Stomach (tissue), 9 donors: Measurements from ENCODE around the gene DPPA5. TPM values are rescaled to one million over a fixed set of nuclear protein-coding genes. Genes with fewer than 3 reads are reported as not detected.

Experiments used
- DNase-seq, 2 donors: peaks; one replicate each; pipeline versions ENCODE4 v3.0.0 to v3.0.0-alpha.2; 2013 to 2019
- H3K27ac ChIP-seq, 5 donors: fragments of 200-600 bp in 4 of 5; sonication (generic) in 4 of 5; one replicate each; pipeline ENCODE4 v1.5.1; 2013 to 2019; ENCODE audit warnings: mild to moderate bottlenecking in 1 of 5, moderate library complexity in 1 of 5
- H3K27me3 ChIP-seq, 3 donors: fragments of 200-600 bp; sonication (generic); one replicate each; pipeline ENCODE4 v1.5.1; 2017 to 2019; ENCODE audit warnings: mixed run types in 1 of 3
- H3K36me3 ChIP-seq, 4 donors: fragments of 200-600 bp; sonication (generic); 1 replicate in 3 of 4; 2 replicates in 1 of 4; pipeline ENCODE4 v1.5.1; 2016 to 2019
- H3K4me1 ChIP-seq, 4 donors: fragments of 200-600 bp; sonication (generic); one replicate each; pipeline ENCODE4 v1.5.1; 2016 to 2019
- H3K4me3 ChIP-seq, 4 donors: fragments of 200-600 bp; sonication (generic) in 3 of 4; one replicate each; pipeline ENCODE4 v1.5.1; 2016 to 2019; ENCODE audit warnings: mild to moderate bottlenecking in 1 of 4
- H3K9me3 ChIP-seq, 4 donors: fragments of 200-600 bp; sonication (generic); one replicate each; pipeline ENCODE4 v1.5.1; 2016 to 2019
- EP300 ChIP-seq: sonication (generic); formaldehyde crosslinking; IDR thresholded peaks from one replicate; pipeline ENCODE4 v1.6.1; 2017; ENCODE audit warnings: antibody characterized with exemption
- POLR2A ChIP-seq, 4 donors: fragments of 450-650 bp; IDR thresholded peaks; one replicate each; pipeline ENCODE4 v1.6.1; 2016; ENCODE audit warnings: antibody characterized with exemption in 4 of 4, control low read depth in 2 of 4, mild to moderate bottlenecking in 1 of 4, moderate library complexity in 1 of 4
- POLR2AphosphoS5 ChIP-seq, 3 donors: sonication (generic); formaldehyde crosslinking; IDR thresholded peaks; one replicate each; pipeline ENCODE4 v1.6.1; 2016; ENCODE audit warnings: antibody characterized with exemption in 3 of 3
- WGBS, 5 donors: extraction: QIAGEN DNeasy Blood & Tissue Kit in 3 of 5; methylation state at CpG; one replicate each; pipeline versions ENCODE4 v1.1.5 to v1.1.7; 2013 to 2018; 5-methylcytosine and 5-hydroxymethylcytosine counted together
- intact Hi-C: fragments of 100-400 bp; cut with DNase I; formaldehyde crosslinking; loops from one replicate; pipeline ENCODE4 v1.15.1; 2023; ENCODE audit warnings: low total_unique reads
- polyA plus RNA-seq, 3 donors: library from polyadenylated mRNA; stranded (reverse); fragments of 200-250 nt; gene quantifications; one replicate each; pipeline ENCODE4 v1.2.3, GENCODE V29; 2013
- total RNA-seq, 5 donors: library from RNA; depleted of rRNA; stranded (reverse); fragments of >200 nt; gene quantifications; one replicate each; pipeline versions ENCODE4 v1.1.0 to v1.2.3, GENCODE V29; 2014 to 2016
- TF ChIP-seq, protein P1 (sequence below), 7 experiments: fragments of 450-650 bp in 4 of 7; fragments of 200-600 bp in 3 of 7; sonication (generic) in 3 of 7; IDR thresholded peaks; one replicate each; pipeline ENCODE4 v1.5.1; 2016 to 2019; ENCODE audit warnings: antibody characterized with exemption in 7 of 7, control low read depth in 2 of 7, mild to moderate bottlenecking in 1 of 7
- donor health status: healthy with polysubstance abuse.
- donor health status: Bipolar disorder and iron deficiency.
- donor health status: healthy.

Gene DPPA5
- total and polyA plus RNA-seq, 8 donors = not detected

DNA sequence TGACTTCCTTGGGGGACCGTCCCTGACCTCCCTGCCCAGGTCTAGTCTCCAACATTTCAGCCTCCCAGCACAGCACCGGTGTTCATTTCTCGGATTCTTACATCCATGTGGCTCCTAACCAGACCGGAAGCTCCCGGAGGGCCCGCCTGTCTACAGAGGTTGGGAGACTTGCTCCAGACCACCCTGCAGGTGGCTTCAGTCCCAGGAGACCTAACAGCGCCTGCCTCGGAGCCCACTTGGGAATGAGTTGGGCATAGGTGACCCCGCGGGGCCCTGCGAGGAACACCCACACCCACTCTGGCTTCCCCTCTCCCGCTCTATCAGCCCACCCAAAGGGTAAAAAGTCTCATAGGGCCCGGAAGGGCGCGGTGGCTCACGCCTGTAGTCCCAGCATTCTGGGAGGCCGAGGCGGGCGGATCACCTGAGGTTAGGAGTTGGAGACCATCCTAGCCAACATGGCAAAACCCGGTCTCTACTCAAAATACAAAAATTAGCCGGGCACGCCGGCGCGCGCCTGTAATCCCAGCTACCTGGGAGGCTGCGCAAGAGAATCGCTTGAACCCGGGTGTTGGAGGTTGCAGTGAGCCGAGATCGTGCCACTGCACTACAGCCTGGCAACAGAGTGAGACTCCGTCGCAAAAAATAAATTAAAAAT lies 5.4 kb downstream of the DPPA5 start:
- H3K9me3 ChIP-seq = no peaks in the 10 kb centered on the region
- no peak for DNase-seq
- H3K27me3 ChIP-seq = peaks cover 0 to 43% (median 10%) of the 10 kb centered on the region in 3 donors
- H3K36me3 ChIP-seq = no peaks in the 10 kb centered on the region
- no peak overlapping the region for H3K4me3 ChIP-seq
- no peaks in the 10 kb centered on the region for H3K4me1 ChIP-seq
- TF ChIP-seq, protein P1, sequence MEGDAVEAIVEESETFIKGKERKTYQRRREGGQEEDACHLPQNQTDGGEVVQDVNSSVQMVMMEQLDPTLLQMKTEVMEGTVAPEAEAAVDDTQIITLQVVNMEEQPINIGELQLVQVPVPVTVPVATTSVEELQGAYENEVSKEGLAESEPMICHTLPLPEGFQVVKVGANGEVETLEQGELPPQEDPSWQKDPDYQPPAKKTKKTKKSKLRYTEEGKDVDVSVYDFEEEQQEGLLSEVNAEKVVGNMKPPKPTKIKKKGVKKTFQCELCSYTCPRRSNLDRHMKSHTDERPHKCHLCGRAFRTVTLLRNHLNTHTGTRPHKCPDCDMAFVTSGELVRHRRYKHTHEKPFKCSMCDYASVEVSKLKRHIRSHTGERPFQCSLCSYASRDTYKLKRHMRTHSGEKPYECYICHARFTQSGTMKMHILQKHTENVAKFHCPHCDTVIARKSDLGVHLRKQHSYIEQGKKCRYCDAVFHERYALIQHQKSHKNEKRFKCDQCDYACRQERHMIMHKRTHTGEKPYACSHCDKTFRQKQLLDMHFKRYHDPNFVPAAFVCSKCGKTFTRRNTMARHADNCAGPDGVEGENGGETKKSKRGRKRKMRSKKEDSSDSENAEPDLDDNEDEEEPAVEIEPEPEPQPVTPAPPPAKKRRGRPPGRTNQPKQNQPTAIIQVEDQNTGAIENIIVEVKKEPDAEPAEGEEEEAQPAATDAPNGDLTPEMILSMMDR (IDR thresholded peaks at IDR 0.05) = no peak
- TF ChIP-seq POLR2AphosphoS5 (IDR thresholded peaks at IDR 0.05) (no peak), EP300 (no peak), POLR2A (IDR thresholded peaks at IDR 0.05) (no peak)
- WGBS, 5 donors = 50 to 68% (median 57%) methylated on average over 30 to 33 of the region's 33 CpGs
- H3K27ac ChIP-seq = no peak overlapping the region
- intact Hi-C loops = no loop called here

GRCh38 chr6:73343164-73343563 lies 10.9 kb downstream of the DPPA5 start:
- Histone ChIP-seq H3K36me3 (no peaks in the 10 kb centered on the region), H3K27ac (no peak overlapping the region), H3K4me3 (no peak overlapping the region), H3K4me1 (no peaks in the 10 kb centered on the region), H3K27me3 (peaks cover 0 to 4% (median 2%) of the 10 kb centered on the region in 3 donors), H3K9me3 (no peaks in the 10 kb centered on the region)
- intact Hi-C loops = no loop called here
- no peak for DNase-seq
- TF ChIP-seq, protein P1 (IDR thresholded peaks at IDR 0.05) = no peak
- no peak for TF ChIP-seq POLR2A (IDR thresholded peaks at IDR 0.05)
- TF ChIP-seq EP300 = no peak
- TF ChIP-seq POLR2AphosphoS5 (IDR thresholded peaks at IDR 0.05) = no peak

DNA sequence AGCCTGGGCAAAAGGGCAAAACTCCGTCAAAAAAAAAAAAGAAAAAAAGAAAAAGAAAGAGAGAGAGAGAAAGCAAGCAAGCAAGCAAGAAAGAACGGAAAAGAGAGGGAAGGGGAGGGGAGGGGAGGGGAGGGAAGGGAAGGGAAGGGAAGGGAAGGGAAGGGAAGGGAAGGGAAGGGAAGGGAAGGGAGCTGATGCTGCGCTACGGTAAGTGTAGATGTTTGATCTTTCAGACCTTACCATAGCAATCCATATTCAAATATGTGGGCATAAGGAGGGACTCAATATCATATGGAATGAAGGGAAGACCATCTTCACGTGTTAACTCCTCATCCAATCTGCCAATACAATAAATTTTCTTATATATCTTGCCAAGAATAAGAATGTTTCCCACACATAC lies 11.9 kb downstream of the DPPA5 start:
- 80 to 85% (median 83%) methylated on average over 3 to 5 of the region's 5 CpGs for WGBS, 5 donors
- Histone ChIP-seq H3K9me3 (no peaks in the 10 kb centered on the region), H3K4me3 (no peak overlapping the region), H3K4me1 (no peaks in the 10 kb centered on the region), H3K27ac (no peak overlapping the region), H3K27me3 (no peaks in the 10 kb centered on the region), H3K36me3 (no peaks in the 10 kb centered on the region)
- intact Hi-C loops = no loop called here
- DNase-seq = no peak
- TF ChIP-seq, protein P1 (IDR thresholded peaks at IDR 0.05) = no peak
- TF ChIP-seq EP300 = no peak
- no peak for TF ChIP-seq POLR2AphosphoS5 (IDR thresholded peaks at IDR 0.05)
- no peak for TF ChIP-seq POLR2A (IDR thresholded peaks at IDR 0.05)

DNA sequence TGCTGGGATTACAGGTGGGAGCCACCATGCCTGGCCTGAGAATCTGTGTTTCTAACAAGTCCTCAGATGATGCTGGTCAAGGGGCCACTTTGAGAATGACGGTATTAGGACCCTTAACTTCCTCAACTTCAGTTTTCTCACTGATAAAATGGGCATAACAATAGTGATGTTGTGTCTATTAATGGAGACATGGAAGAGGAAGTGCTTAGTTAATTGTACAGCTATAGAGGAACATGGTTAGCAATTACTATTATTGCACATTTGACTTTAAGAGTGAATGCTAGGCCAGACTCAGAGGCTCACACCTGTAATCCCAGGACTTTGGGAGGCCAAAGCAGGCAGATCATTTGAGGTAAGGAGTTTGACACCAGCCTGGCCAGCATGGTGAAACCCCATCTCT lies 12.7 kb downstream of the DPPA5 start:
- intact Hi-C loops = no loop called here
- no peak for DNase-seq
- Histone ChIP-seq H3K4me3 (no peak overlapping the region), H3K27me3 (no peaks in the 10 kb centered on the region), H3K36me3 (no peaks in the 10 kb centered on the region), H3K4me1 (no peaks in the 10 kb centered on the region), H3K27ac (no peak overlapping the region), H3K9me3 (no peaks in the 10 kb centered on the region)
- 76 to 92% (median 86%) methylated on average over 1 of the region's 1 CpG for WGBS, 5 donors
- TF ChIP-seq, protein P1 (IDR thresholded peaks at IDR 0.05) = no peak
- TF ChIP-seq POLR2AphosphoS5 (IDR thresholded peaks at IDR 0.05) (no peak), POLR2A (IDR thresholded peaks at IDR 0.05) (no peak), EP300 (no peak)
